ENCODE results near the gene RAB5B. TPM values are rescaled to one million over a fixed set of nuclear protein-coding genes. Genes with fewer than 3 reads are reported as not detected.

RAB5B gene
- total RNA-seq, 4 donors from 2014 or later = 116 to 189 (median 138) TPM

GRCh38 chr12:55970775-55971174 is 3.1 kb upstream of the RAB5B start:
- no peak for DNase-seq (ENCODE audit: extremely low spot score)
- no peaks in the 10 kb centered on the region for H3K9me3 ChIP-seq
- H3K27ac ChIP-seq (replicated peaks in 1 of 4) = peak overlapping the region; percentile 88 to 93 (median 90)
- intact Hi-C loops (cut with DNase I) = no loop called here
- 75% methylated on average over 7 of the region's 7 CpGs for WGBS
- no peak for TF ChIP-seq EP300 (IDR thresholded peaks at IDR 0.05)
- no peak for TF ChIP-seq POLR2AphosphoS5 (IDR thresholded peaks at IDR 0.05)
- TF ChIP-seq POLR2A (IDR thresholded peaks at IDR 0.05; ENCODE audit: low read depth) = no peak
- no peak for TF ChIP-seq CTCF (IDR thresholded peaks at IDR 0.05)
- peaks cover 22 to 67% (median 61%) of the 10 kb centered on the region in 4 donors for H3K4me1 ChIP-seq
- H3K36me3 ChIP-seq = peaks cover 0 to 32% (median 16%) of the 10 kb centered on the region in 4 donors
- H3K27me3 ChIP-seq = no peaks in the 10 kb centered on the region
- no peak overlapping the region for H3K4me3 ChIP-seq

DNA sequence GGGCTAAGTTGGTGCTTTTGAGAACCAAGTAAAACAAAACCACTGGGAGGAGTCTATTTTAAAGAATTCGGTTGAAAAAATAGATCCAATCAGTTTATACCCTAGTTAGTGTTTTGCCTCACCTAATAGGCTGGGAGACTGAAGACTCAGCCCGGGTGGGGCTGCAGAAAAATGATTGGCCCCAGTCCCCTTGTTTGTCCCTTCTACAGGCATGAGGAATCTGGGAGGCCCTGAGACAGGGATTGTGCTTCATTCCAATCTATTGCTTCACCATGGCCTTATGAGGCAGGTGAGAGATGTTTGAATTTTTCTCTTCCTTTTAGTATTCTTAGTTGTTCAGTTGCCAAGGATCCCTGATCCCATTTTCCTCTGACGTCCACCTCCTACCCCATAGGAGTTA is 1.8 kb upstream of the RAB5B start:
- H3K4me3 ChIP-seq = peak overlapping the region; percentile 58 to 71 (median 66)
- intact Hi-C loops (cut with DNase I) = no loop called here
- WGBS = 33% methylated on average over 3 of the region's 3 CpGs

DNA sequence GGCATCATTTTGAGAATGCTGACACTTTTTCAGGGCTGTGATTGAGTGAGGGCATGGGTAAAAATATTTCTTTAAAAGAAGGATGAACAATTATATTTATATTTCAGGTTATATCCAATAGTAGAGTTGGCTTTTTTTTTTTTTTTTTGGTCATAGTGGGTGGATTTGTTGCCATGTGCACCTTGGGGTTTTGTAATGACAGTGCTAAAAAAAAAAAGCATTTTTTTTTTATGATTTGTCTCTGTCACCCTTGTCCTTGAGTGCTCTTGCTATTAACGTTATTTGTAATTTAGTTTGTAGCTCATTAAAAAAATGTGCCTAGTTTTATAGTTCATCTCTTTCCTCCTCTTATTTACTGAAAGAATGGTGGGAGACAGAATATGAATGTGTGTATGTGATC is 1.4 kb upstream of the RAB5B start:
- Histone ChIP-seq H3K4me1 (peaks cover 23 to 73% (median 66%) of the 10 kb centered on the region in 4 donors), H3K9me3 (no peaks in the 10 kb centered on the region), H3K36me3 (peaks cover 0 to 36% (median 21%) of the 10 kb centered on the region in 4 donors), H3K27ac (replicated peaks in 1 of 4) (peak overlapping the region; percentile 88 to 93 (median 90)), H3K4me3 (peak overlapping the region; percentile 58 to 71 (median 66)), H3K27me3 (no peaks in the 10 kb centered on the region)
- 22% methylated on average over 1 of the region's 1 CpG for WGBS
- TF ChIP-seq CTCF (IDR thresholded peaks at IDR 0.05) (no peak), POLR2AphosphoS5 (IDR thresholded peaks at IDR 0.05) (no peak)
- no peak for DNase-seq (ENCODE audit: extremely low spot score)
- intact Hi-C loops (cut with DNase I) = no loop called here

More for the DNA sequence above, 1.8 kb upstream of the RAB5B start:
- Histone ChIP-seq H3K36me3 (peaks cover 0 to 36% (median 20%) of the 10 kb centered on the region in 4 donors), H3K4me1 (peaks cover 25 to 73% (median 67%) of the 10 kb centered on the region in 4 donors), H3K27ac (replicated peaks in 1 of 4) (peak overlapping the region; percentile 88 to 93 (median 90)), H3K27me3 (no peaks in the 10 kb centered on the region), H3K9me3 (no peaks in the 10 kb centered on the region)
- no peak for DNase-seq (ENCODE audit: extremely low spot score)
- TF ChIP-seq EP300 (IDR thresholded peaks at IDR 0.05) = no peak
- peak; percentile 44 to 77 for TF ChIP-seq POLR2AphosphoS5 (IDR thresholded peaks at IDR 0.05)
- TF ChIP-seq POLR2A (IDR thresholded peaks at IDR 0.05; ENCODE audit: low read depth) = no peak
- no peak for TF ChIP-seq CTCF (IDR thresholded peaks at IDR 0.05)

DNA sequence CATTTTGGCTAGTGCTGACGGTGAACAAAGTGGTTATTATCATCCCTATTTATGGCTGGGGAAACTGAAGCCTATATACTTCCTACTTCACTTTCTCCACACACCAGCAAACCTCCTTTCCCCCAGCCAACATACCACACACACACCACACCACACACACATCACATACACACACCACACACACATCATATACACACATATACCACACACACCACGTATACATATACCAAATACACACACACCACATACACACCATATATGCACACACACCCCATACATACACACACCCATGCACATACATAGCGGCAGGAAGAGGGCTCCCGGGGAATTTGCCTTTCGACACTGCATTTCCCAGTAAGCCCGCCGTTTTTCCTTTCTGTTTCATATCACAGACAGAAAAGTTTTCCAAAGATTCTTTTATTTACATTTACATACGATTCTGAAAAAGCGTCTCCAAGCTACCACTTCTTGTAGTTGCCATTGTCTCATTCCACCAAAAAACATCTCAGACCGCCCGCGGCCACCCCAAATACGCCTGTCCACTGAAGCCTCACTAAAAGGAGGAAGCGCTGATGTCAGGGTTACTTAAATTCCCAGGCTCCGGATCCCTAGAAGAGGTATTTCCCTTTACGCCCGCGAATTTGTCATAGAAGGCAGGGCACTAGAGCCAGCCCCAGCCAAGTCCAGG is 823 bp upstream of the RAB5B start:
- DNase-seq (ENCODE audit: extremely low spot score) = no peak
- 2% methylated on average over 18 of the region's 18 CpGs for WGBS
- H3K27ac ChIP-seq (replicated peaks in 1 of 4) = peak overlapping the region; percentile 88 to 93 (median 90)
- no peaks in the 10 kb centered on the region for H3K9me3 ChIP-seq
- intact Hi-C loops (cut with DNase I) = no loop called here
- no peaks in the 10 kb centered on the region for H3K27me3 ChIP-seq
- peaks cover 0 to 36% (median 19%) of the 10 kb centered on the region in 4 donors for H3K36me3 ChIP-seq
- peaks cover 25 to 73% (median 62%) of the 10 kb centered on the region in 4 donors for H3K4me1 ChIP-seq
- H3K4me3 ChIP-seq = peak overlapping the region; percentile 58 to 71 (median 66)
- TF ChIP-seq EP300 (IDR thresholded peaks at IDR 0.05) (no peak), POLR2A (IDR thresholded peaks at IDR 0.05; ENCODE audit: low read depth) (peak; percentile 68), POLR2AphosphoS5 (IDR thresholded peaks at IDR 0.05) (peak; percentile 81 to 97)

DNA sequence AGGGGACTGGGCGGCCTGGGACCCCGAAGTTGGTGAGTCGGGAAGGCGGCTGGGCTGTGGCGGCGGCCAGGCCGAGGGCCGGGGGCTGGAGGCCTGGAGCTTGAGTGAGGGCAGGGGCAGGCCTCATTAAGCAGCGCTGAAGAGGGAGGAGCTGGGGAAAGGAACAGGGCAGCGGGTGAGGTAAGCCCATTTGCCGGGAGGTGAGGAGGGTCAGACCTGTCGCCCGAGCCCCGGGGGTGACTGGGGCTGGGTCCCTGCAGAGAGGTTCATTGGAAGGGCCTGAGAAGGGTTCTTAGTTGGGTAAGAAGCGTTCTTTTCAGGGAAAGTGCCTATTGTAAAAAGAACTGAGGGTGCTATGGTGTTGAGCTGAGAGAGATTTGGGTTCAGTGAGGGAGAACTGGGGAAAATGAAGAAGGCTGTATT is 441 bp downstream of the RAB5B start:
- no peaks in the 10 kb centered on the region for H3K27me3 ChIP-seq
- no peak for TF ChIP-seq POLR2AphosphoS5 (IDR thresholded peaks at IDR 0.05)
- no peak for TF ChIP-seq POLR2A (IDR thresholded peaks at IDR 0.05; ENCODE audit: low read depth)
- TF ChIP-seq CTCF (IDR thresholded peaks at IDR 0.05) = no peak
- no peak for TF ChIP-seq EP300 (IDR thresholded peaks at IDR 0.05)
- H3K4me1 ChIP-seq = peaks cover 25 to 74% (median 58%) of the 10 kb centered on the region in 4 donors
- no peaks in the 10 kb centered on the region for H3K9me3 ChIP-seq
- 0% methylated on average over 7 of the region's 15 CpGs for WGBS
- peak overlapping the region; percentile 90 to 98 (median 96) for H3K27ac ChIP-seq (replicated peaks in 1 of 4)
- peaks cover 0 to 25% (median 13%) of the 10 kb centered on the region in 4 donors for H3K36me3 ChIP-seq
- intact Hi-C loops (cut with DNase I) = no loop called here
- DNase-seq (ENCODE audit: extremely low spot score) = no peak
- H3K4me3 ChIP-seq = peak overlapping the region; percentile 74 to 99 (median 96)

Measured in esophagus muscularis mucosa (tissue), 4 donors.